Body of pancreas (tissue), 4 donors: Measurements from ENCODE around the gene GPR161. TPM values are rescaled to one million over a fixed set of nuclear protein-coding genes. Genes with fewer than 3 reads are reported as not detected.

ENCODE experiments used
- ATAC-seq: fragments of 150-250 bp; one replicate; pipeline ENCODE4 v1.9.1; 2016
- DNase-seq, 4 donors: peaks; one replicate each; pipeline ENCODE4 v3.0.0-alpha.2; 2019
- H3K27ac ChIP-seq, 4 donors: fragments of 200-600 bp; sonication (generic); 1 replicate in 3 of 4; 2 replicates in 1 of 4; pipeline versions ENCODE4 v1.5.1 to v1.6.1; 2016 to 2019; ENCODE audit warnings: mild to moderate bottlenecking in 1 of 4, mixed read lengths in 1 of 4, moderate library complexity in 1 of 4
- H3K27me3 ChIP-seq, 2 donors: fragments of 200-600 bp; sonication (generic); one replicate each; pipeline ENCODE4 v1.6.0; 2016; ENCODE audit warnings: mild to moderate bottlenecking in 1 of 2
- H3K36me3 ChIP-seq, 2 donors: fragments of 200-600 bp; sonication (generic); replicated peaks in 1 of 2; 2 replicates each; pipeline ENCODE4 v1.5.1; 2016; ENCODE audit warnings: low read depth in 2 of 2; ENCODE audit not compliant: insufficient read depth in 1 of 2
- H3K4me1 ChIP-seq: fragments of 200-600 bp; sonication (generic); one replicate; pipeline ENCODE4 v1.6.0; 2016
- H3K4me3 ChIP-seq, 2 donors: fragments of 200-600 bp; sonication (generic); 1 replicate in 1 of 2; 2 replicates in 1 of 2; pipeline ENCODE4 v1.5.1; 2016 to 2019
- H3K9me3 ChIP-seq, 3 donors: fragments of 200-600 bp; sonication (generic); 1 replicate in 2 of 3; 2 replicates in 1 of 3; pipeline ENCODE4 v1.5.1; 2016
- POLR2A ChIP-seq, 3 donors: fragments of 450-650 bp; IDR thresholded peaks; one replicate each; pipeline ENCODE4 v1.6.1; 2016; ENCODE audit warnings: antibody characterized with exemption in 3 of 3, mild to moderate bottlenecking in 2 of 3
- WGBS, 2 donors: methylation state at CpG; one replicate each; pipeline ENCODE4 v1.1.5; 2017; 5-methylcytosine and 5-hydroxymethylcytosine counted together
- intact Hi-C: fragments of 100-400 bp; cut with DNase I; formaldehyde crosslinking; loops from one replicate; pipeline ENCODE4 v1.15.1; 2023
- total RNA-seq, 2 donors: library from RNA; depleted of rRNA; stranded (reverse); fragments of >200 nt; gene quantifications; one replicate each; pipeline ENCODE4 v1.1.0, GENCODE V29; 2016
- TF ChIP-seq, protein P1 (sequence below), 7 experiments: fragments of 450-650 bp in 4 of 7; fragments of 200-600 bp in 3 of 7; sonication (generic) in 3 of 7; IDR thresholded peaks; one replicate each; pipeline ENCODE4 v1.5.1; 2016 to 2019; ENCODE audit warnings: antibody characterized with exemption in 7 of 7

Gene GPR161
- total RNA-seq, 2 donors from 2014 or later, result 2.6 to 6.5 TPM

- Histone ChIP-seq H3K4me3 (no peak overlapping the region), H3K27me3 (no peaks in the 10 kb centered on the region), H3K9me3 (no peaks in the 10 kb centered on the region), H3K4me1 (peaks cover 37% of the 10 kb centered on the region), H3K36me3 (no peaks in the 10 kb centered on the region), H3K27ac (no peak overlapping the region)
- TF ChIP-seq, protein P1, sequence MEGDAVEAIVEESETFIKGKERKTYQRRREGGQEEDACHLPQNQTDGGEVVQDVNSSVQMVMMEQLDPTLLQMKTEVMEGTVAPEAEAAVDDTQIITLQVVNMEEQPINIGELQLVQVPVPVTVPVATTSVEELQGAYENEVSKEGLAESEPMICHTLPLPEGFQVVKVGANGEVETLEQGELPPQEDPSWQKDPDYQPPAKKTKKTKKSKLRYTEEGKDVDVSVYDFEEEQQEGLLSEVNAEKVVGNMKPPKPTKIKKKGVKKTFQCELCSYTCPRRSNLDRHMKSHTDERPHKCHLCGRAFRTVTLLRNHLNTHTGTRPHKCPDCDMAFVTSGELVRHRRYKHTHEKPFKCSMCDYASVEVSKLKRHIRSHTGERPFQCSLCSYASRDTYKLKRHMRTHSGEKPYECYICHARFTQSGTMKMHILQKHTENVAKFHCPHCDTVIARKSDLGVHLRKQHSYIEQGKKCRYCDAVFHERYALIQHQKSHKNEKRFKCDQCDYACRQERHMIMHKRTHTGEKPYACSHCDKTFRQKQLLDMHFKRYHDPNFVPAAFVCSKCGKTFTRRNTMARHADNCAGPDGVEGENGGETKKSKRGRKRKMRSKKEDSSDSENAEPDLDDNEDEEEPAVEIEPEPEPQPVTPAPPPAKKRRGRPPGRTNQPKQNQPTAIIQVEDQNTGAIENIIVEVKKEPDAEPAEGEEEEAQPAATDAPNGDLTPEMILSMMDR (IDR thresholded peaks at IDR 0.05), result no peak
- no peak for TF ChIP-seq POLR2A (IDR thresholded peaks at IDR 0.05)
- DNase-seq, result no peak
- intact Hi-C loops, result no loop called here
- no peak for ATAC-seq
- 90 to 100% methylated on average over 3 to 4 of the region's 4 CpGs for WGBS, 2 donors
Observed at GRCh38 chr1:168119750-168120149, 17.0 kb downstream of the GPR161 start.

- peak; percentile 63 to 87 (median 83) for DNase-seq
- TF ChIP-seq, protein P1 (IDR thresholded peaks at IDR 0.05), result no peak
- peak in 1 of 3 donors; percentile 21 for TF ChIP-seq POLR2A (IDR thresholded peaks at IDR 0.05)
- intact Hi-C loops, result no loop called here
- H3K9me3 ChIP-seq, result no peaks in the 10 kb centered on the region
- H3K4me3 ChIP-seq, result no peak overlapping the region
- H3K4me1 ChIP-seq, result peaks cover 31% of the 10 kb centered on the region
- no peaks in the 10 kb centered on the region for H3K27me3 ChIP-seq
- no peaks in the 10 kb centered on the region for H3K36me3 ChIP-seq
- WGBS, 2 donors, result 31 to 49% methylated on average over 6 of the region's 6 CpGs
- H3K27ac ChIP-seq, result peak overlapping the region; percentile 39 to 61 (median 52)
- ATAC-seq, result peak; percentile 89
Observed at GRCh38 chr1:168116327-168116799, 20.4 kb downstream of the GPR161 start.

GRCh38 chr1:168114845-168115244 lies 21.9 kb downstream of the GPR161 start:
- Histone ChIP-seq H3K9me3 (no peaks in the 10 kb centered on the region), H3K4me1 (peaks cover 29% of the 10 kb centered on the region), H3K36me3 (no peaks in the 10 kb centered on the region), H3K27ac (peak overlapping the region in 1 of 4 donors; percentile 45), H3K4me3 (no peak overlapping the region), H3K27me3 (no peaks in the 10 kb centered on the region)
- WGBS, 2 donors, result 40 to 47% methylated on average over 6 of the region's 6 CpGs
- DNase-seq, result peak in 3 of 4 donors; percentile 25 to 40 (median 34)
- TF ChIP-seq POLR2A (IDR thresholded peaks at IDR 0.05), result no peak
- TF ChIP-seq, protein P1 (IDR thresholded peaks at IDR 0.05), result no peak
- ATAC-seq, result no peak
- intact Hi-C loops, result no loop called here

DNA sequence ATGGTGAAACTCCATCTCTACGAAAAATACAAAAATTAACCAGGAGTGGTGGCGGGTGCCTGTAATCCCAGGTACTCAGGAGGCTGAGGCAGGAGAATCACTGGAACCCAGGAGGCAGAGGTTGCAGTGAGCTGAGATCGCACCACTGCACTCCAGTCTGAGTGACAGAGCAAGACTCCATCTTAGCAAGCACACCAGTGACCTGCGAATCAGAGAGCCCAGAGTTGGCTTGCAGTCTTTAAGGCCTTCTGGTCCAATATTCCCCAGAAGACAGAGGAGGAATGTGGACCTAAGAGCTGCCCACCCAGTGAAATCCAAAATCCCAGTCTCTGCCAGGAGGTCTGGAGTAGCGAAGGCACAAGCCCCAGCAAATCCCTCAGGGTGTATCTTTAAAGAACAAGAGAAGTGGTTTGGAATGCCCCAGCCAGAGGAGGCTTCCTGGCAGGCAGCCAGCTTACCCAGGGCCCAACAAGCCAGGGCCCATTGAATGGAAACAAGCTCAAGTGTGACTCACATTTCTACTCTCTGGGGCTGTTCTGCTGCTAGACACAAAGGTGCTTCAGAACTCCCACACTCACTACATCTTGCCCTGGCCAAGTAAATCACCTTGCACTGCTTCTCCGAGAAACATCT lies 23.9 kb downstream of the GPR161 start:
- Histone ChIP-seq H3K27me3 (no peaks in the 10 kb centered on the region), H3K27ac (no peak overlapping the region), H3K9me3 (no peaks in the 10 kb centered on the region), H3K36me3 (no peaks in the 10 kb centered on the region), H3K4me1 (peaks cover 29% of the 10 kb centered on the region), H3K4me3 (no peak overlapping the region)
- no peak for ATAC-seq
- WGBS, 2 donors, result 98 to 100% methylated on average over 5 to 6 of the region's 6 CpGs
- intact Hi-C loops, result no loop called here
- TF ChIP-seq, protein P1 (IDR thresholded peaks at IDR 0.05), result no peak
- TF ChIP-seq POLR2A (IDR thresholded peaks at IDR 0.05), result no peak
- DNase-seq, result peak in 3 of 4 donors; percentile 26 to 48 (median 30)
